A549 (cell line): Measurements from ENCODE around the gene FAM120B.

Experiments
- ESRRA ChIP-seq: fragments of 150-350 bp; IDR thresholded peaks from 2 replicates; pipeline ENCODE4 v1.6.1; 2014; ENCODE audit warnings: mild to moderate bottlenecking, low read length, borderline replicate concordance
- MAX ChIP-seq: IDR thresholded peaks from 2 replicates; pipeline ENCODE4 v1.6.1; 2012
- TF ChIP-seq, protein P1 (sequence below): fragments of >200 bp; sonication (Bioruptor Twin); formaldehyde crosslinking; IDR thresholded peaks from 3 replicates; pipeline ENCODE4 v1.5.1; 2016

GRCh38 chr6:170443151-170443662 lies 136.6 kb downstream of the FAM120B start:
- TF ChIP-seq, protein P1, sequence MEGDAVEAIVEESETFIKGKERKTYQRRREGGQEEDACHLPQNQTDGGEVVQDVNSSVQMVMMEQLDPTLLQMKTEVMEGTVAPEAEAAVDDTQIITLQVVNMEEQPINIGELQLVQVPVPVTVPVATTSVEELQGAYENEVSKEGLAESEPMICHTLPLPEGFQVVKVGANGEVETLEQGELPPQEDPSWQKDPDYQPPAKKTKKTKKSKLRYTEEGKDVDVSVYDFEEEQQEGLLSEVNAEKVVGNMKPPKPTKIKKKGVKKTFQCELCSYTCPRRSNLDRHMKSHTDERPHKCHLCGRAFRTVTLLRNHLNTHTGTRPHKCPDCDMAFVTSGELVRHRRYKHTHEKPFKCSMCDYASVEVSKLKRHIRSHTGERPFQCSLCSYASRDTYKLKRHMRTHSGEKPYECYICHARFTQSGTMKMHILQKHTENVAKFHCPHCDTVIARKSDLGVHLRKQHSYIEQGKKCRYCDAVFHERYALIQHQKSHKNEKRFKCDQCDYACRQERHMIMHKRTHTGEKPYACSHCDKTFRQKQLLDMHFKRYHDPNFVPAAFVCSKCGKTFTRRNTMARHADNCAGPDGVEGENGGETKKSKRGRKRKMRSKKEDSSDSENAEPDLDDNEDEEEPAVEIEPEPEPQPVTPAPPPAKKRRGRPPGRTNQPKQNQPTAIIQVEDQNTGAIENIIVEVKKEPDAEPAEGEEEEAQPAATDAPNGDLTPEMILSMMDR: no peak
- no peak for TF ChIP-seq MAX
- TF ChIP-seq ESRRA: no peak
